SKM-1 treated with dmso at 0.1 percent for 144 hours (cell line): ENCODE data around the gene SST.
A peak's percentile ranks its signal among the peaks of the same experiment; 100 is the strongest.

Source experiments
- DNase-seq: peaks from one replicate; lab custom pipeline; 2025; ENCODE audit not compliant: unreplicated experiment; lab: John Stamatoyannopoulos, UW

The SST gene

DNA sequence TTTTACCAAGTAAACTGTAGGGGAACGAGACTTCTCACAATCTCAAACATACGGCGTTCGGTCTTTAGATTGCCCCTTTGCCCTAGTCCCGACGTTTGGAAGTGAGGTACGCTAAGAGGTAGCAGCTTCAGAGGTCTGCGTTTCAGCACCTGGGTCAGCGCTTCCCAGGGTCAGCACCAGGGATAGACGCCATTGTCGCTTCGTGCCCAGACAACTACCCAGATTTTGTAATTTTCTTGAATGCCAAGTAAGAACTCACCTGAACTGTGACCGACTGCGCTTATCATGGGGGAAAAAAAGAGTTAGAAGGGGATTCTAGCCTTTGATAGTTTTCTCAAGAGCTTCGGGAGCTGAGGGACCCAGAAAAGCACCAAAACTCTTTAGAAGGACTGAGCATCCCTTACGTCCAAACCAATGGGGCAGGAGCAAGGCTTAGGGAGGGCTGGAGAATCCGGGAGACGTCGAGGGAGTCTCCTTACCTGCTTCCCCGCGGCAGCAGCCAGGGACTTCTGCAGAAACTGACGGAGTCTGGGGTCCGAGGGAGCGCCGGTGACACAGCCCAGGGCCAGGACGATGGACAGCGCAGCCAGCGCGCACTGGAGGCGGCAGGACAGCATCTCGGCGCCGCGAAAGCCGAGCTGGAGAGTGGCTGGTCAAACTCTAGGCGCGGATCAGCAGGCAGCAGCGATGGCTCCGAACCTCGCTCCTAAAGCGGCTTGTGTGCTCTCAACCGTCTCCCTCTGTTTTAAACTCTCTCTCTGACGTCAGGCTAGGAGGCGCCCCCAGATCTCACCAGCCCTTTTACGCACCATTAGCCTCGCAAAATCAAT, at the start of gene SST:
SST (minus strand) TSS at position 720 of the 830 bp plus-strand sequence; CDS start at position 617, 103 bp downstream.
- DNase-seq, result no peak

DNA sequence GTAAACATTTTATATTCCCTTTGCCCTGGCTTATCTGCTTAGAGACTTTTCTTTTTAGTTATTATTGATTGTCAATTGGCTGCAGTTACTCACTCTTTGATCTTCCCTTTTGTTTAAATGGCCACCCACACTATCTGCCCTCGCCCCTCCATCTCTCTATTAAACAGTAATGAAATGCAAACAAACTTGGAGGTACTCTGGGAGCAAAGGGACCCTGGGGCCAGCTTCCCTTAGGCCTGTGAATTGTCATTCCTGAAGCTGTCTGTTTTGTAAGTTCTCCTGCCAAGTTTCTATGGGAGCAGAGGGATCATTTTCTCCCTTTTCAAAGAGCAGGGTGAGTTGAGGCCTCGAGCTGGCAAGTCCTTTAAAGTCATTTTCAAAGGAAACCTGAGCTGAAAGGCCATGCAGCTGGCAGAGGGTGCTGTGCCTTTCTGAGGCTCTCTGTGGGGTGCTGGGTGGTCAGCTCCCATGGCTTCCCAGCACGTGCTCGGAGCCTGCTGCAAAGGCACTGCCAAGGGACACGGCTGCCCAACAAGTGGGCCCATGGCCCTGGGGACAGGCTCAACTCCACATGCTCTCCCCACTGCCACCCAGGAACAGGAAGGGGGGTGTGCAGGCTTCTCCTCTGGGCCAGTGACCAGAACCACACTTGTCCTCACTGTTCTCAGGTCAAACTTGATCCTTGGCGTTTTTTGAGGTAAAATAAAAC, 49.6 kb upstream of the SST start:
- DNase-seq, result no peak

- no peak for DNase-seq
Observed at GRCh38 chr3:187718802-187719201, 48.6 kb upstream of the SST start.

DNA sequence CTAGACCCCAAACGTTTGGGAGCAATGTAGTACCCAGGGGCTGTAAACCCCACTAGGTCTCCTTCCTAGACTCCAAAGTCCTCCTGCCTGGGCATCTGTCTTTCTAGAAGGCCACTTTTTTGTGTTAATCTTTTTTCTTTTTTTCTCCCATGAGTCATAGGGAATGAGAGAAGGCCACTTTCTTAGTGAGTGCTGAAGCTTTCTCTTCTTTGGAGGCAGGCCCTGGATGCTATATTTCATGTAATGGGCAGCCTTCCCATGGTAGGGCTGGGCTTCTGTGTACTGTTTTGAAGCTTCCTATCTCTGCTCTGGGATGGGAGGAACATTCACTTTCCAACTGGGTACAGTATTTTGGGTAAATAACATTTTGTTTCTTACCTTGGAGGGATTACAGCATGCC, 47.4 kb upstream of the SST start:
- no peak for DNase-seq

DNA sequence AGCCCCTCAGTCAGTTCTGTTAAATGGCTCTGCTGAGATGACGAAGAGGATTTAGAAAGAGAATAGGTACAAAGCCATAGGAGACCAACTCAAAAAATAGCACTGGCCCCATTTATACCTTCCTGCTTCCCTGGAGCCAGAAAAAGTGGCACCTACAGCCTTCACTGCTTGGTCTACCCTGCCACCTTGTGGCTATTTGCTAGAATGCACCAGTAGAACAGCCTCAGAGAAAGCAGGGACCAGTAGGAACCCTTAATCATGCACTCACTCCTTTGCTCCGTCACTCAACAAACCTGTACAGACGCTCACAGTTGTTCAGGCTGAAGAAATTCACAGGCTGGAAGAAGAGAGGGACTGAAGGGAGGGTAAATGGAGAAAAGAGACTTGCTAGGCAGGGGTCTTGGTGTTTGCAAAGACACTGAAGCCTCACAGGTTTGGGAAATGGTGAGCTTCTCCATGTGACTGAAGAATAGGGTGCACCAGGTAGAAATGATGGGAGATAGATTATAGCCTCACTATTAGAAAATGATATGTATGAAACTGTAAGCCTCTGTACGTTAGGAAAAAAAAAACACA, 44.3 kb upstream of the SST start:
- peak; percentile 62 for DNase-seq

DNA sequence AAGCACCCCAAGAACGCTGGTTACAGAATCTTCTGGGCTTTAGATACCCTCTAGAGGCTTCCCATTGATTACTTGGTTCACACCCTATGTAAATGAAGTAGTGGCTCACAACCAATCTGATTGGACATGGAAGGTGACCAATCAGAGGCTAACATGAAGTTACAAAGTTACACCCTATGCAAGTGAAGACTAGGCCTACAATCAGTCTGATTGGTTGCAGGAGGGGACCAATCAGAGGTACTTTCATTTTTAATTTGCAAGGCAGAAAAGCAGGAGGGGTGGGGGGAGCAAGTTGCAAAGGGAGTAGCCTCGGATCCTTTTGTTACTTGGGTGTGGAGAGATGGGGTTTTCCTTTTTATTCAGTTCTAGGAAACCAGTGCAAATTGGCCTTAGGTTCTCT, 43.3 kb upstream of the SST start:
- DNase-seq, result no peak

DNA sequence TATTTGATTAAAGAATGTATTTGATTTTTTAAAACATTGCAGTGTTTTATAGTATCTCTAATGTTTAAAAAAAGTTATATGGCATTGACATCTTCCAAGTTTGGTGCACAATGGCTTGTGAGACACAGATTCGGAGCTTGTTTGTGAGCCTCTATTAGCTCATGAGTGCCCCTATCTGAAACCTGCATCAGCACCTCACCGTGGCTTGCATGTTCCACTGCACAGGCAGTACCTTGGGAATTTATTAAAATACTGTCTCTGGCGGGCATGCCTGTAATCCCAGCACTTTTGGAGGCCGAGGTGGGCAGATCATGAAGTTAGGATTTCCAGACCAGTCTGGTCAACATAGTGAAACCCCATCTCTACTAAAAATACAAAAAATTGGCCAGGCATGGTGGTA, 39.0 kb upstream of the SST start:
- no peak for DNase-seq

- DNase-seq, result no peak
Observed at GRCh38 chr3:187708696-187709095, 38.5 kb upstream of the SST start.

GRCh38 chr3:187706971-187707370, 36.8 kb upstream of the SST start:
- peak; percentile 44 for DNase-seq

GRCh38 chr3:187705164-187705563, 35.0 kb upstream of the SST start:
- DNase-seq, result no peak

GRCh38 chr3:187702507-187703033, 32.4 kb upstream of the SST start, which contains the start of gene RTP2:
TSS of gene RTP2 (minus strand) at chr3:187702557. CDS start at chr3:187702128, 429 bp downstream.
- DNase-seq, result no peak

GRCh38 chr3:187700249-187700648, 30.1 kb upstream of the SST start:
- DNase-seq, result no peak

DNA sequence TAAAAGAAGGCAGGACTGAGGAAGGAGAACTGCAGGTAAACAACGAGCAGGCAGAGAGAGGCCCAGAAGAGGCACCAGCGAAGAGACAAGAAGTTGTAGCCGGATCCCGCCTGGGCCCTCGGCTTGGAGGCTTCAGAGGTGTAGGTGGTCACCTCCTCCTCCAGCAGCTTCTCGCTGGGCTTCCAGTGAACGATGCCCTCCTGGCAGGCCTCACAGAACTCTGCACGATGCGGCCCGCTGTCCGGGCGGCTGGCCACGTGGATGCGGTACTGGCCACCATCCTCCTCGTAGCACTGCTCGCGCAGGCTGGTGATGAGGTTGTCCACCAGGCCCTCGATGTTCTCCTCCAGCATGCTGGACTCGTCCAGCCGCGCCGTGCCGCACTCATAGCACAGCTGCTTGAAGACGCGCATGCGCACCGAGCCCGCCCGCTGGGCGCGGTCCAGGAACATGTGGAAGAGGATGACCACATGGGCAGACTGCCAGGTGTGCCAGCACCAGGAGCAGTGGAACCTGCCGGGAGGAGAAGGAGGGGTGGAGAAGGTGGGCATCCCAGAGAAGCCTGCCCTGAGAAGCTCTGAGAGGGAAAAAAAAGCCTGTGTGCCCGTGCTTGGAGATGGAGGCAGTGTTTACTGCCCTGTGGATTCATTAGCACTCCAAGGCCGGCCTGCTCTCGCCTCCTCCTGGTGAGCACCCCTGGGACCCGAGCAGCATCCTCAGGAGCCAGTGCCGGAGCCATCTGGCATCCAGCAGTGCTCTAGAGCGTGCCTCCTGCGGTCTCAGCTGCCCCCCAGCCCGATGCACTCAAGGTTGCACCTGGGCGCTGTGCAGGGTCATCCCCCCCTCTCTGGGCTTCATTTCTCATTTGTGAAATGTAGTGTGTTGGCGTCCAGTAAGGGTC, 28.6 kb upstream of the SST start:
- DNase-seq, result no peak

GRCh38 chr3:187696021-187696420, 25.8 kb upstream of the SST start:
- no peak for DNase-seq

DNA sequence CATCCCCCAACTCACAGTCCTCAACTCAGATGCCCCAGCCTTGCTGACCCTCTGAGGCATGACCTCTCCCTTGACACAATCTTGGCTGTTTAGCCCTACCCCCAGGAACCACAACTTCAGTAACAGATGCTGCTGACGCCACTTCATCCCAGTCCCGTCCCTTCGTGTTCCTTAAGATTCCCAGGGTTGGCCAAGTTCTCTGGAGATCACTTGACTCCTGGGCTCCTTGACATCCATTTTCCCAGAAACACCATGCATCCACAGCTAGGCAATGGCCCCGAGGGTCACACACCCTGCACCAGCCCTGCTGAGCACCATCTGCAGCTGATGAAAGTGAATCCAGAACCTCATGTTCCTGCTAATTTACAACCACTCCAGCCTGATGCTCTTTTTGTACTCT, 25.3 kb upstream of the SST start:
- no peak for DNase-seq

DNA sequence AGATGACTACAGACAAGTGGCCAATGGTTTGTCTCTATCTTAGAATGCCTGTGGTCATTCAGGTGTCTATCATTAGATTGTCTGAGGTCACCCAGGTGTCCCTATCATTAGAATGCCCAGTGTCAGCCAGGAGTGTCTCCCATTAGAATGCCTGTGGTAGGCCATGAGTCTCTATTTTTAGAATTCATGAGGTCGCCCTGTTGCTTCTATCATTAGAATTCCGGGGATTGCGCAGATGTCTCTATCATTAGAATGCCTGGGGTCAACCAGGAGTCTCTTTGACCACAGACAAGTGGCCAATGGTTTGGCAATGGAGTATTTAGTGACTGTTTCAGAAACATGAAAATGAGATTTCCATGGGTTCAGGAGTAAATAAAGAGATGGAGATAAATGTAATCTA, 24.6 kb upstream of the SST start:
- DNase-seq, result no peak

GRCh38 chr3:187693431-187693830, 23.2 kb upstream of the SST start:
- no peak for DNase-seq

GRCh38 chr3:187689984-187690383, 19.8 kb upstream of the SST start:
- DNase-seq, result no peak

DNA sequence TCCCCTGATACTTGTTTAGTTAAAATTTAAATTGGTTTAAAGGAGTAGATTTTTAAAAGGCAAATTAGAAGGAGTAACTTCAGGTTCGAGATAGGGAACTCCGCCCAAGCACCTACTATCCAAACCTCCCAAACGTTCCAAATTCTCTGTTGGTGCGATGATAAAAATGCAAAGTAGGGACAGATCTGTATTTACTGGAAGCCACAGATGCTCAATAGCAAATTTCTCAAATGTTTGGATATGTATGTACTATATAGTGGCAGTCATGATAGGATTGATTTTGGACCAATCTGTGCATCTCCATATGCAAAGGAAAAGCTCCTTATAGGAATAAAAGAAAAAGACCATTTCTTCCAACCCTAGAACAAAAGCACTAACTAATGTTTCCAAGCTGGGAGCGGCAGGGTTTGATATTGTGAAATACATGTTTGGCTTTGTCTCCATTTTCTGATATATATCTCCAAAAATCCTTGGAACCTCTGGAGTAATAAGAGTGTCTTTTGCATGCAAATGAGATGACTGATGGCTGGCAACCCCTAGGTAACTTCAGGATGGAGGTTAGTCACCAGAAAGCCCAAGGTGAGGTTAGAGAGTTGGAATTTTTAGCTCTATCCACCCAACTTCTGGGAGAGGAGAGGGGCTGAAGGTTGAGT, 16.6 kb upstream of the SST start:
- DNase-seq, result no peak

DNA sequence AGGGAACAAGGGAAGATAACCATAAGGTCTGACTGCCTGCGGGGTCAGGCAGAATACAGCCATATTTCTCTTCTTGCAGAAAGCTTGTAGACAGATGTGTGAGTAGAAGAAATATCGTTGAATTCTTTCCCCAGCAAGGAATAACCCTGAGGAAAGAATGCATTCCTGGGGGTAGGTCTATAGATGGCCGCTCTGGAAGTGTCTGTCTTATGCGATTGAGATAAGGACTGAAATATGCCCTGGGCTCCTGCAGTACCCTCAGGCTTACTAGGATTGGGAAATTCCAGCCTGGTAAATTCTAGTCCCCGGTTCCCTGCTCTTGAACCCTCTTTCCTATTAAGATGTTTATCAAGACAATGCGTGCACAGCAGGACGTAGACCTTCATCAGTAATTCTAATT, 15.8 kb upstream of the SST start:
- no peak for DNase-seq
